ENCODE data around the gene OR52W1.

DNA sequence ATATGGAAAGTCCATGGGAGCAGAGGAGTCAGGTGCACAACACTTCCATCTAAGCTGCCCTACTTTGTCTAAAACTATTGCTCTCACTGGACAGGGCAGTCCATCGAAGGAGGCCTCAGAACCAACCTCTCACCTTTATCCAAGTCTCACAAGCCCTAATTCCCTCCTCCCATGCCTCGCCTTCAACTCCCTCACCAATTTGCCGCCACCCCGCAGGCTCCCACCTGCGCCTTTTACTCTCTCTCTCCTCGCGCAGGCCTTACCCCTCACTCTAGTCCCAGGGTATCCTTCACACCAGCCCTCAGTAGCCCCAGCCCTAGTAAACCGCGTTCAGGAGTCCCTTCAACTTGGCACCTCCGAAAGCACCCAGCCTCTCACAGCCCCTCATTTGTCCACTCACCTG, 35.0 kb downstream of the OR52W1 start:
- TF ChIP-seq, protein P1, sequence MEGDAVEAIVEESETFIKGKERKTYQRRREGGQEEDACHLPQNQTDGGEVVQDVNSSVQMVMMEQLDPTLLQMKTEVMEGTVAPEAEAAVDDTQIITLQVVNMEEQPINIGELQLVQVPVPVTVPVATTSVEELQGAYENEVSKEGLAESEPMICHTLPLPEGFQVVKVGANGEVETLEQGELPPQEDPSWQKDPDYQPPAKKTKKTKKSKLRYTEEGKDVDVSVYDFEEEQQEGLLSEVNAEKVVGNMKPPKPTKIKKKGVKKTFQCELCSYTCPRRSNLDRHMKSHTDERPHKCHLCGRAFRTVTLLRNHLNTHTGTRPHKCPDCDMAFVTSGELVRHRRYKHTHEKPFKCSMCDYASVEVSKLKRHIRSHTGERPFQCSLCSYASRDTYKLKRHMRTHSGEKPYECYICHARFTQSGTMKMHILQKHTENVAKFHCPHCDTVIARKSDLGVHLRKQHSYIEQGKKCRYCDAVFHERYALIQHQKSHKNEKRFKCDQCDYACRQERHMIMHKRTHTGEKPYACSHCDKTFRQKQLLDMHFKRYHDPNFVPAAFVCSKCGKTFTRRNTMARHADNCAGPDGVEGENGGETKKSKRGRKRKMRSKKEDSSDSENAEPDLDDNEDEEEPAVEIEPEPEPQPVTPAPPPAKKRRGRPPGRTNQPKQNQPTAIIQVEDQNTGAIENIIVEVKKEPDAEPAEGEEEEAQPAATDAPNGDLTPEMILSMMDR (IDR thresholded peaks at IDR 0.05 in 2 of 3, conservative IDR thresholded peaks at IDR 0.05 in 1 of 3; ENCODE audit: borderline replicate concordance in 1 of 3, insufficient read depth in 1 of 3, low read depth in 2 of 3, low read length in 2 of 3), result no peak
- TF ChIP-seq RAD21 (IDR thresholded peaks at IDR 0.05; ENCODE audit: low read depth), result no peak
- TF ChIP-seq YY1 (IDR thresholded peaks at IDR 0.05; ENCODE audit: extremely low read depth, insufficient replicate concordance, low read depth, low read length), result no peak
- TF ChIP-seq POLR2AphosphoS5 (IDR thresholded peaks at IDR 0.05; ENCODE audit: low read depth, low read length), result no peak
- no peak for TF ChIP-seq SRF (IDR thresholded peaks at IDR 0.05; ENCODE audit: low read depth)
- TF ChIP-seq FOSL1 (IDR thresholded peaks at IDR 0.05; ENCODE audit: low read depth), result no peak
- no peak for TF ChIP-seq JUND (IDR thresholded peaks at IDR 0.05)

Measured in HCT116 (cell line).